ENCODE results near the gene CAMTA1. TPM values are rescaled to one million over a fixed set of nuclear protein-coding genes. Genes with fewer than 3 reads are reported as not detected.
"Not testable (repeated sequence)": the region's sequence is repeated elsewhere in the genome, so short reads cannot be mapped to it uniquely, and the experiment has no call there.

Gene CAMTA1
- polyA plus RNA-seq, 1 experiment, result 23.1 TPM

DNA sequence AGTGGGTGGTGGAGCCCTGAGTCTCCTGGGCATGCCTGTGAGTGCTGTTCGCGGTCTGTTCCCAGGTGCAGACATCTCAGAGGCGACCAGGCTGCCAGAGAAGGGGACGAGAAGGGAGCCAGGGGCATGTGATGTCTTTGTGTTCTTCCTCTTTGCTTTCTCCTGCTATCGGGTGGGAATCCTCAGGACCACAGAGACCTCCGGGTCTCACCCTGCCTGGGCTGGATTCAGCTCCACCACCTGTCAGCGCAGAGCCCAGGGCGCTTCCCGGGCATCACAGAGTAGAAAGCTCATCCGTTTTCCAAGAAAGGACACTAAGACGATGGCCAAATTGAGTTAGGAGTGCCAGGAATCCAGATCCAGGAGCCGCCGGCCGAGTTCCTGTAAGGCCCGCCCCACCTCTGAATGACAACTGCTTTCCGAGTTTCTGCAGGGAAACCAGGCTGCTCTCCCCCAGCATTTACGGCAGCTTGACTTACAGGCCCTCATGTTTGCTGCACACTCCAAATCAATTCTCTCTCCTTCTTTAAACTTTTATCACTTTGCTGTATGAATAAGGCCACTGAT, 130.8 kb downstream of the CAMTA1 start:
- POLR2A ChIA-PET, result no interaction called here
- CTCF ChIA-PET, result no interaction called here
- no peak for DNase-seq (ENCODE audit: low read depth)
- Histone ChIP-seq H3K27me3 (ENCODE audit: control insufficient read depth, insufficient read depth, low read length) (peaks cover 3% of the 10 kb centered on the region; the same call in 1 of the 2 replicates), H3K36me3 (ENCODE audit: control insufficient read depth, insufficient read depth, low read length) (no peaks in the 10 kb centered on the region), H3K4me3 (ENCODE audit: low read depth, low read length) (no peak overlapping the region)
- no peak for TF ChIP-seq CTCF (IDR thresholded peaks at IDR 0.05; ENCODE audit: insufficient read depth, low read depth, low read length)

DNA sequence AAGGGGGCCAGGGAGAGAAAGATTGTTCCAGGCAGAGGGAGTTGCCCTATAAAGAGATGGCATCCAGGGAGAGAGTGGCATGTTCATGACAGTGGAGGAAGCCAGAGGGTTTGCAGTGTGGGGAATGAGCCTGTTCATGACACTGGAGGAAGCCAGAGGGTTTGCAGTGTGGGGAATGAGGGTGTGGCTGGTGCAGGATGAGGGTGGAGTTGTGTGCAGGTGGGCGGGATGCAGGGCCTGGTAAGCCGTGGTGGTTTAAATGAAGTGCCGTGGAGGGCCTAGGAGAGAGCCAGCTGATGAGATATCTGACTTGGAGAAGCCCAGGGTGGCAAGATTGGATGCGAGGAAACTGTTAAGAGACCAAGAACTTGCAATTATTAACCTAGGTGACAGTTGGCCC, 131.8 kb downstream of the CAMTA1 start:
- no peak overlapping the region for H3K4me3 ChIP-seq (ENCODE audit: low read depth, low read length)
- ChIA-PET CTCF (no interaction called here), POLR2A (no interaction called here)
- H3K27me3 ChIP-seq (ENCODE audit: control insufficient read depth, insufficient read depth, low read length), result peaks cover 3% of the 10 kb centered on the region; the same call in 1 of the 2 replicates
- TF ChIP-seq CTCF (IDR thresholded peaks at IDR 0.05; ENCODE audit: insufficient read depth, low read depth, low read length), result no peak
- DNase-seq (ENCODE audit: low read depth), result no peak
- no peaks in the 10 kb centered on the region for H3K36me3 ChIP-seq (ENCODE audit: control insufficient read depth, insufficient read depth, low read length)

- no peak for TF ChIP-seq CTCF (IDR thresholded peaks at IDR 0.05; ENCODE audit: insufficient read depth, low read depth, low read length)
- Histone ChIP-seq H3K36me3 (ENCODE audit: control insufficient read depth, insufficient read depth, low read length) (no peaks in the 10 kb centered on the region), H3K27me3 (ENCODE audit: control insufficient read depth, insufficient read depth, low read length) (peaks cover 3% of the 10 kb centered on the region; the same call in 1 of the 2 replicates), H3K4me3 (ENCODE audit: low read depth, low read length) (no peak overlapping the region)
- CTCF ChIA-PET, result no interaction called here
- POLR2A ChIA-PET, result no interaction called here
- DNase-seq (ENCODE audit: low read depth), result no peak
Measured at GRCh38 chr1:6918186-6918924, 133.1 kb downstream of the CAMTA1 start.

DNA sequence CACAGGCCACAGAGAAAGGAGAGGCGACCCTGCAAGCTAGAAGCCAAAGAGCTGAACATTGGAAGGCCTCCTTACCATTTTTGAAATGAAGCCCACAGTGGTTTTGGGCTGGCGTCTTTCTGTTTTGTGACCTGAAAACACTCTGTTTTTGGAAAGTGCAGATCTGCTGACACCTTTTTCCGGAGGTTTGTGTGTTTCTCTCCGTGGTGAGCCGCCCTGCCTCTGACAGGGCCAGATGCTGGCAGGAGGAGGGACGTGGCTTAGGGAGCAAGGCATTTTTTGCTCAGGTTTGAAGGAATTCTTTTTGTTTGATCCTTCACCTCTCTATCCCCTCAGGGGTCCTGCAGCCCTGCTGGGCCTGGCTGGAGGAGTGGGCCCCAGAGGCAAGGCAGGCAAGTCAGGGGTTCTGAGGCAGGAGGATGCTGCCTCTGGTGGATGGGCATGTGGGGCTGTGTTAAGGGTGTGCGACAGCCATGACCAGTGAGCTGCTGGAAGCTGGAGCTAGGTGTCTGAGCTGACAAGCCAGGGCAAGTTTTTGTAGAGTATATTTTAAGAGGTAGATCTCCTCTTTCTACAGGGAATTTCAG, 133.8 kb downstream of the CAMTA1 start:
- TF ChIP-seq CTCF (IDR thresholded peaks at IDR 0.05; ENCODE audit: insufficient read depth, low read depth, low read length), result no peak
- Histone ChIP-seq H3K4me3 (ENCODE audit: low read depth, low read length) (no peak overlapping the region), H3K36me3 (ENCODE audit: control insufficient read depth, insufficient read depth, low read length) (no peaks in the 10 kb centered on the region), H3K27me3 (ENCODE audit: control insufficient read depth, insufficient read depth, low read length) (peaks cover 3% of the 10 kb centered on the region; the same call in 1 of the 2 replicates)
- DNase-seq (ENCODE audit: low read depth), result no peak
- POLR2A ChIA-PET, result no interaction called here
- CTCF ChIA-PET, result no interaction called here

DNA sequence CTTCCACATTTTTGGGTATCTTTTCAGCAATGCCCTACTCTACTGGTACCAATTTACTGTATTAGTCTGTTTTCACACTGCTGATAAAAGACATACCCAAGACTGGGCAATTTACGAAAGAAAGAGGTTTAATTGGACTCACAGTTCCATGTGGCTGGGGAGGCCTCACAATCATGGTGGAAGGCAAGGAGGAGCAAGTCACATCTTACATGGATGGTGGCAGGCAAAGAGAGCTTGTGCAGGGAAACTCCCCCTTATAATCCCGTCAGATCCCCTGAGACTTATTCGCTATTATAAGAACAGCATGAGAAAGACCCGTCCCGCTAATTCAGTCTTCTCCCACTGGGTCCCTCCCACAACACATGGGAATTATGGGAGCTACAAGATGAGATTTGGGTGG, 136.3 kb downstream of the CAMTA1 start:
- DNase-seq (ENCODE audit: low read depth); H3K4me3 ChIP-seq (ENCODE audit: low read depth, low read length); H3K36me3 ChIP-seq (ENCODE audit: control insufficient read depth, insufficient read depth, low read length); H3K27me3 ChIP-seq (ENCODE audit: control insufficient read depth, insufficient read depth, low read length); POLR2A ChIA-PET: not testable (repeated sequence)
- CTCF ChIA-PET, result interaction anchor here (1.2 kb wide), 1 partner anchor 9 kb away, joined by 6 read pairs; no protein-coding TSS in a partner anchor
